ENCODE data around the gene CALCOCO1. TPM values are rescaled to one million over a fixed set of nuclear protein-coding genes. Genes with fewer than 3 reads are reported as not detected.
A peak's percentile ranks its signal among the peaks of the same experiment; 100 is the strongest.

Gene CALCOCO1
- total and polyA plus RNA-seq, 9 of the 15 experiments (the other 6 are each of a cell fraction or from before 2014, with no cell fraction given), result 1.9 to 31.8 (median 11.0) TPM

- FAIRE-seq (peak; percentile 84), ATAC-seq (peak; percentile 83), DNase-seq (ENCODE audit: extremely low read depth in 1 of 4, low spot score in 3 of 4) (peak; percentile 77 to 87 (median 84))
- no peaks in the 10 kb centered on the region for H3K79me2 ChIP-seq (ENCODE audit: control insufficient read depth, insufficient read depth, low read length)
- in situ Hi-C loops (cut with MboI), result loop anchor here (5.0 kb wide), 1 partner anchor 41 kb away; no protein-coding TSS in a partner anchor
- peaks cover 0 to 11% of the 10 kb centered on the region in 2 experiments; a peak in 4 of 5 replicates for H3K4me1 ChIP-seq (replicated peaks in 1 of 2; ENCODE audit: control insufficient read depth in 2 of 2, insufficient read depth in 2 of 2, low read length in 2 of 2)
- no peaks in the 10 kb centered on the region for H3K9me1 ChIP-seq (ENCODE audit: control insufficient read depth, insufficient read depth, low read length)
- H4K20me1 ChIP-seq (replicated peaks; ENCODE audit: control insufficient read depth, insufficient read depth, low read length), result peaks cover 3% of the 10 kb centered on the region
- H3K4me2 ChIP-seq (ENCODE audit: insufficient read depth, low read length), result peak overlapping the region; percentile 49; the same call in 1 of the 2 replicates
- H3K27ac ChIP-seq (ENCODE audit: extremely low read depth, low read depth, low read length), result no peak overlapping the region
- 7% methylated on average over 12 of the region's 16 CpGs for WGBS (ENCODE audit: insufficient coverage, low coverage, missing lambda C conversion rate)
- H3K27me3 ChIP-seq (ENCODE audit: control insufficient read depth in 2 of 2, insufficient read depth in 2 of 2, low read length in 2 of 2), result peaks cover 42 to 81% of the 10 kb centered on the region in 2 experiments
- ChIA-PET CTCF (ENCODE audit: low intra/inter-chr PET ratio) (interaction anchor here (0.6 to 10.6 kb wide), 7 partner anchors 14 to 246 kb away, joined by 3 to 252 read pairs (median 5); no protein-coding TSS in a partner anchor), POLR2A (interaction anchor here (0.6 to 3.4 kb wide), 7 partner anchors 9 to 598 kb away, joined by 3 to 15 read pairs (median 3); partner anchors contain the start of gene AAAS)
- peak overlapping the region; percentile 73 for H2AFZ ChIP-seq (ENCODE audit: low read depth, low read length)
- peak overlapping the region in 1 of 2 experiments; percentile 6; a peak in 1 of 4 replicates for H3K9ac ChIP-seq (ENCODE audit: insufficient read depth in 1 of 2, low read depth in 2 of 2, low read length in 2 of 2)
- H3K36me3 ChIP-seq (ENCODE audit: control insufficient read depth, insufficient read depth, low read length), result no peaks in the 10 kb centered on the region
- intact Hi-C loops (cut with micrococcal nuclease), result loop anchor here (1.0 kb wide), 1 partner anchor 41 kb away; no protein-coding TSS in a partner anchor
- no peaks in the 10 kb centered on the region for H3K9me3 ChIP-seq (replicated peaks; ENCODE audit: control insufficient read depth, insufficient read depth, low read depth, low read length)
- H3K4me3 ChIP-seq, result no peak overlapping the region
- BruUV-seq (replicated peaks), result no TSS peak
- TF ChIP-seq CC2D1A (IDR thresholded peaks at IDR 0.05), result no peak
- TF ChIP-seq, protein P1, sequence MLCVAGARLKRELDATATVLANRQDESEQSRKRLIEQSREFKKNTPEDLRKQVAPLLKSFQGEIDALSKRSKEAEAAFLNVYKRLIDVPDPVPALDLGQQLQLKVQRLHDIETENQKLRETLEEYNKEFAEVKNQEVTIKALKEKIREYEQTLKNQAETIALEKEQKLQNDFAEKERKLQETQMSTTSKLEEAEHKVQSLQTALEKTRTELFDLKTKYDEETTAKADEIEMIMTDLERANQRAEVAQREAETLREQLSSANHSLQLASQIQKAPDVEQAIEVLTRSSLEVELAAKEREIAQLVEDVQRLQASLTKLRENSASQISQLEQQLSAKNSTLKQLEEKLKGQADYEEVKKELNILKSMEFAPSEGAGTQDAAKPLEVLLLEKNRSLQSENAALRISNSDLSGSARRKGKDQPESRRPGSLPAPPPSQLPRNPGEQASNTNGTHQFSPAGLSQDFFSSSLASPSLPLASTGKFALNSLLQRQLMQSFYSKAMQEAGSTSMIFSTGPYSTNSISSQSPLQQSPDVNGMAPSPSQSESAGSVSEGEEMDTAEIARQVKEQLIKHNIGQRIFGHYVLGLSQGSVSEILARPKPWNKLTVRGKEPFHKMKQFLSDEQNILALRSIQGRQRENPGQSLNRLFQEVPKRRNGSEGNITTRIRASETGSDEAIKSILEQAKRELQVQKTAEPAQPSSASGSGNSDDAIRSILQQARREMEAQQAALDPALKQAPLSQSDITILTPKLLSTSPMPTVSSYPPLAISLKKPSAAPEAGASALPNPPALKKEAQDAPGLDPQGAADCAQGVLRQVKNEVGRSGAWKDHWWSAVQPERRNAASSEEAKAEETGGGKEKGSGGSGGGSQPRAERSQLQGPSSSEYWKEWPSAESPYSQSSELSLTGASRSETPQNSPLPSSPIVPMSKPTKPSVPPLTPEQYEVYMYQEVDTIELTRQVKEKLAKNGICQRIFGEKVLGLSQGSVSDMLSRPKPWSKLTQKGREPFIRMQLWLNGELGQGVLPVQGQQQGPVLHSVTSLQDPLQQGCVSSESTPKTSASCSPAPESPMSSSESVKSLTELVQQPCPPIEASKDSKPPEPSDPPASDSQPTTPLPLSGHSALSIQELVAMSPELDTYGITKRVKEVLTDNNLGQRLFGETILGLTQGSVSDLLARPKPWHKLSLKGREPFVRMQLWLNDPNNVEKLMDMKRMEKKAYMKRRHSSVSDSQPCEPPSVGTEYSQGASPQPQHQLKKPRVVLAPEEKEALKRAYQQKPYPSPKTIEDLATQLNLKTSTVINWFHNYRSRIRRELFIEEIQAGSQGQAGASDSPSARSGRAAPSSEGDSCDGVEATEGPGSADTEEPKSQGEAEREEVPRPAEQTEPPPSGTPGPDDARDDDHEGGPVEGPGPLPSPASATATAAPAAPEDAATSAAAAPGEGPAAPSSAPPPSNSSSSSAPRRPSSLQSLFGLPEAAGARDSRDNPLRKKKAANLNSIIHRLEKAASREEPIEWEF (CRISPR knock-in tag; IDR thresholded peaks at IDR 0.05), result no peak
- 0 out of 2 replicates have a peak, but pooled peaks have one; percentile 34 for TF ChIP-seq ZBTB7A (IDR thresholded peaks at IDR 0.05; ENCODE audit: borderline replicate concordance, control insufficient read depth, low read depth, low read length)
- TF ChIP-seq ZNF12 (CRISPR knock-in tag; IDR thresholded peaks at IDR 0.05), result 0 out of 2 replicates have a peak, but pooled peaks have one; percentile 28
- no peak for TF ChIP-seq KLF10 (CRISPR knock-in tag; IDR thresholded peaks at IDR 0.05)
- TF ChIP-seq STAG1 (CRISPR knock-in tag; IDR thresholded peaks at IDR 0.05; ENCODE audit: borderline replicate concordance), result peak; percentile 35; the same call in 1 of the 2 replicates
- TF ChIP-seq SRSF9 (IDR thresholded peaks at IDR 0.05; ENCODE audit: borderline replicate concordance, low read depth, low read length), result no peak
- TF ChIP-seq, protein P2, sequence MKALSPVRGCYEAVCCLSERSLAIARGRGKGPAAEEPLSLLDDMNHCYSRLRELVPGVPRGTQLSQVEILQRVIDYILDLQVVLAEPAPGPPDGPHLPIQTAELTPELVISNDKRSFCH (CRISPR knock-in tag; IDR thresholded peaks at IDR 0.05), result no peak
- TF ChIP-seq, protein P2 (tag; IDR thresholded peaks at IDR 0.05), result no peak
- TF ChIP-seq ZNF175 (CRISPR knock-in tag; IDR thresholded peaks at IDR 0.05; ENCODE audit: low read depth), result no peak
- no peak for TF ChIP-seq NFATC3 (IDR thresholded peaks at IDR 0.05)
- TF ChIP-seq ZNF778 (CRISPR knock-in tag; IDR thresholded peaks at IDR 0.05), result no peak
- peak; percentile 91 for TF ChIP-seq SMC3 (conservative IDR thresholded peaks at IDR 0.05; ENCODE audit: insufficient read depth, low read depth, low read length)
Observed at GRCh38 chr12:53743266-53744129, 16.2 kb upstream of the CALCOCO1 start.
